H54 (cell line): ENCODE data around the gene IKZF1.

ENCODE experiments used
- DNase-seq: peaks from one replicate; pipeline ENCODE4 v3.0.0; 2011; ENCODE audit warnings: low spot score, mixed read lengths; ENCODE audit not compliant: insufficient read length
- FAIRE-seq: peaks from 3 replicates; lab custom pipeline; 2011; peaks lifted over from hg19 to GRCh38; lab: Jason Lieb, UNC
- POLR2A ChIP-seq: IDR thresholded peaks from 2 replicates; pipeline ENCODE4 v1.6.1; 2011; ENCODE audit warnings: low read depth, mild to moderate bottlenecking, low read length

Gene IKZF1

GRCh38 chr7:50304129-50304910 lies at the start of gene IKZF1:
TSS of gene IKZF1 (plus strand) at chr7:50304716. CDS start at chr7:50319062, 14,346 bp downstream.
- no peak for FAIRE-seq
- no peak for TF ChIP-seq POLR2A
- no peak for DNase-seq

GRCh38 chr7:50261593-50261992 lies 42.9 kb upstream of the IKZF1 start:
- no peak for TF ChIP-seq POLR2A
- no peak for FAIRE-seq
- DNase-seq, result no peak

- no peak for TF ChIP-seq POLR2A
- no peak for FAIRE-seq
- no peak for DNase-seq
Measured at GRCh38 chr7:50262446-50262845, 42.1 kb upstream of the IKZF1 start.

- DNase-seq (no peak), FAIRE-seq (no peak)
- no peak for TF ChIP-seq POLR2A
Measured at GRCh38 chr7:50262916-50263690, 41.4 kb upstream of the IKZF1 start.

- FAIRE-seq, result no peak
- TF ChIP-seq POLR2A, result no peak
- no peak for DNase-seq
Measured at GRCh38 chr7:50264908-50265307, 39.6 kb upstream of the IKZF1 start.

GRCh38 chr7:50265968-50266634 lies 38.4 kb upstream of the IKZF1 start:
- FAIRE-seq (no peak), DNase-seq (no peak)
- no peak for TF ChIP-seq POLR2A

GRCh38 chr7:50266635-50267386 lies 37.7 kb upstream of the IKZF1 start:
- TF ChIP-seq POLR2A, result no peak
- FAIRE-seq, result no peak
- DNase-seq, result no peak

- no peak for TF ChIP-seq POLR2A
- no peak for DNase-seq
- no peak for FAIRE-seq
Measured at GRCh38 chr7:50267525-50268041, 36.9 kb upstream of the IKZF1 start.

- no peak for TF ChIP-seq POLR2A
- DNase-seq (no peak), FAIRE-seq (no peak)
Measured at GRCh38 chr7:50268223-50268622, 36.3 kb upstream of the IKZF1 start.

GRCh38 chr7:50268990-50269389 lies 35.5 kb upstream of the IKZF1 start:
- no peak for TF ChIP-seq POLR2A
- FAIRE-seq (no peak), DNase-seq (no peak)

GRCh38 chr7:50270531-50271018 lies 33.9 kb upstream of the IKZF1 start:
- no peak for DNase-seq
- FAIRE-seq, result no peak
- TF ChIP-seq POLR2A, result no peak

- DNase-seq, result no peak
Measured at GRCh38 chr7:50272808-50273207, 31.7 kb upstream of the IKZF1 start.

GRCh38 chr7:50273301-50273700 lies 31.2 kb upstream of the IKZF1 start:
- no peak for DNase-seq
- FAIRE-seq, result no peak
- TF ChIP-seq POLR2A, result no peak

More at GRCh38 chr7:50272808-50273207, 31.7 kb upstream of the IKZF1 start:
- no peak for TF ChIP-seq POLR2A
- FAIRE-seq, result no peak

GRCh38 chr7:50273870-50274269 lies 30.6 kb upstream of the IKZF1 start:
- DNase-seq, result no peak
- no peak for FAIRE-seq
- TF ChIP-seq POLR2A, result no peak
